ENCODE measurements around the gene TUSC2. TPM values are rescaled to one million over a fixed set of nuclear protein-coding genes. Genes with fewer than 3 reads are reported as not detected.
A peak's percentile ranks its signal among the peaks of the same experiment; 100 is the strongest.

The TUSC2 gene
- total RNA-seq, 1 experiment from 2014 or later: 33.5 TPM

GRCh38 chr3:50322386-50323091, 5.5 kb downstream of the TUSC2 start, which contains the start of gene HYAL2:
TSS of gene HYAL2 (minus strand) at chr3:50322745. CDS start at chr3:50320489, 2,256 bp downstream.
- Histone ChIP-seq H2BK12ac (ENCODE audit: insufficient read length, low read depth, low read length) (no peak within 1 kb of the TSS), H3K27ac (ENCODE audit: insufficient read length, low read depth, low read length) (no peak within 1 kb of the TSS), H3K14ac (ENCODE audit: insufficient read depth, low read length) (peak within 1 kb of the TSS; percentile 36; the same call in 1 of the 2 replicates), H3K23me2 (ENCODE audit: insufficient read length, low read depth, low read length, poor library complexity, severe bottlenecking) (peaks cover 19% of the 10 kb centered on the region), H2BK20ac (ENCODE audit: low read depth, low read length, poor library complexity, severe bottlenecking) (no peak within 1 kb of the TSS), H3K18ac (ENCODE audit: insufficient read length, low read depth, low read length) (peak within 1 kb of the TSS; percentile 41), H4K5ac (ENCODE audit: insufficient read length, low read depth, low read length) (no peak within 1 kb of the TSS), H3K9ac (ENCODE audit: extremely low read depth, insufficient read length, low read length) (peak within 1 kb of the TSS; percentile 87), H2BK15ac (ENCODE audit: low read depth, low read length) (no peak within 1 kb of the TSS), H3K4me1 (ENCODE audit: insufficient read depth, low read length) (peaks cover 6% of the 10 kb centered on the region; the same call in 1 of the 2 replicates), H4K8ac (replicated peaks; ENCODE audit: insufficient read length, low read depth, low read length) (no peak within 1 kb of the TSS), H4K91ac (ENCODE audit: insufficient read length, low read depth, low read length) (no peak within 1 kb of the TSS), H3K4me2 (ENCODE audit: insufficient read depth, insufficient read length, low read length) (peak within 1 kb of the TSS; percentile 37), H4K20me1 (ENCODE audit: control insufficient read depth, insufficient read depth, insufficient read length) (no peaks in the 10 kb centered on the region), H3K4ac (ENCODE audit: low read depth, low read length) (no peak within 1 kb of the TSS), H3T11ph (ENCODE audit: low read length) (no peak within 1 kb of the TSS), H2BK120ac (ENCODE audit: low read depth, low read length, poor library complexity, severe bottlenecking) (no peak within 1 kb of the TSS), H3K27me3 (ENCODE audit: insufficient read depth, low read length) (no peaks in the 10 kb centered on the region), H3K23ac (ENCODE audit: insufficient read length, low read depth, low read length) (no peak within 1 kb of the TSS), H2AK5ac (ENCODE audit: insufficient read length, low read length) (no peak within 1 kb of the TSS), H2AFZ (ENCODE audit: low read length) (no peak within 1 kb of the TSS), H3K79me1 (ENCODE audit: insufficient read depth, low read depth, low read length, poor library complexity, severe bottlenecking) (peaks cover 4% of the 10 kb centered on the region), H3K56ac (ENCODE audit: insufficient read length, low read depth, low read length) (no peak within 1 kb of the TSS), H2BK5ac (ENCODE audit: insufficient read length, low read length) (no peak within 1 kb of the TSS), H3K79me2 (ENCODE audit: insufficient read depth, low read length) (peaks cover 8% of the 10 kb centered on the region; the same call in 1 of the 2 replicates), H3K9me3 (ENCODE audit: control insufficient read depth, low read depth, low read length) (no peaks in the 10 kb centered on the region)
- H3K4me1 Mint-ChIP-seq: peaks cover 22 to 50% of the 10 kb centered on the region in 2 experiments
- peak within 1 kb of the TSS; percentile 85 to 90 for H3K4me3 Mint-ChIP-seq
- no CpG with 5 or more reads among the region's 31 CpGs for WGBS (ENCODE audit: extremely low coverage, insufficient read length, low lambda C conversion rate)
- H3K27ac Mint-ChIP-seq: peak within 1 kb of the TSS; percentile 98 to 100 (median 99)
- no peaks in the 10 kb centered on the region for H3K27me3 Mint-ChIP-seq (ENCODE audit: low read depth)
- TF ChIP-seq, protein P1, sequence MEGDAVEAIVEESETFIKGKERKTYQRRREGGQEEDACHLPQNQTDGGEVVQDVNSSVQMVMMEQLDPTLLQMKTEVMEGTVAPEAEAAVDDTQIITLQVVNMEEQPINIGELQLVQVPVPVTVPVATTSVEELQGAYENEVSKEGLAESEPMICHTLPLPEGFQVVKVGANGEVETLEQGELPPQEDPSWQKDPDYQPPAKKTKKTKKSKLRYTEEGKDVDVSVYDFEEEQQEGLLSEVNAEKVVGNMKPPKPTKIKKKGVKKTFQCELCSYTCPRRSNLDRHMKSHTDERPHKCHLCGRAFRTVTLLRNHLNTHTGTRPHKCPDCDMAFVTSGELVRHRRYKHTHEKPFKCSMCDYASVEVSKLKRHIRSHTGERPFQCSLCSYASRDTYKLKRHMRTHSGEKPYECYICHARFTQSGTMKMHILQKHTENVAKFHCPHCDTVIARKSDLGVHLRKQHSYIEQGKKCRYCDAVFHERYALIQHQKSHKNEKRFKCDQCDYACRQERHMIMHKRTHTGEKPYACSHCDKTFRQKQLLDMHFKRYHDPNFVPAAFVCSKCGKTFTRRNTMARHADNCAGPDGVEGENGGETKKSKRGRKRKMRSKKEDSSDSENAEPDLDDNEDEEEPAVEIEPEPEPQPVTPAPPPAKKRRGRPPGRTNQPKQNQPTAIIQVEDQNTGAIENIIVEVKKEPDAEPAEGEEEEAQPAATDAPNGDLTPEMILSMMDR (conservative IDR thresholded peaks at IDR 0.05): no peak
- no peaks in the 10 kb centered on the region for H3K9me3 Mint-ChIP-seq
- DNase-seq: peak; percentile 67
- peaks cover 31 to 49% (median 37%) of the 10 kb centered on the region in 3 experiments for H3K36me3 Mint-ChIP-seq (ENCODE audit: insufficient read depth in 1 of 3, low read depth in 3 of 3)

All from H9 (cell line).